Liver (tissue), 9 donors: Measurements from ENCODE around the gene MARK2. TPM values are rescaled to one million over a fixed set of nuclear protein-coding genes. Genes with fewer than 3 reads are reported as not detected.

Experiments used
- DNase-seq: peaks from one replicate; pipeline ENCODE4 v3.0.0-alpha.2; 2017; ENCODE audit warnings: low spot score
- H3K27ac ChIP-seq, 2 donors: one replicate each; pipeline ENCODE4 v1.7.0; 2013; ENCODE audit warnings: inconsistent platforms in 2 of 2, low read length in 2 of 2, control low read depth in 1 of 2, low read depth in 1 of 2, mild to moderate bottlenecking in 1 of 2
- H3K27me3 ChIP-seq, 4 donors: one replicate each; pipeline versions ENCODE4 v1.6.1 to v1.7.0; 2013; ENCODE audit warnings: low read length in 3 of 4, inconsistent platforms in 1 of 4, mild to moderate bottlenecking in 1 of 4, moderate library complexity in 1 of 4; ENCODE audit not compliant: control insufficient read depth in 4 of 4, insufficient read depth in 4 of 4
- H3K36me3 ChIP-seq, 4 donors: one replicate each; pipeline versions ENCODE4 v1.6.1 to v1.7.0; 2013; ENCODE audit warnings: low read length in 3 of 4, mild to moderate bottlenecking in 3 of 4, low read depth in 1 of 4, moderate library complexity in 1 of 4; ENCODE audit not compliant: control insufficient read depth in 4 of 4, insufficient read depth in 3 of 4
- H3K4me1 ChIP-seq, 4 donors: one replicate each; pipeline versions ENCODE4 v1.6.1 to v1.7.0; 2013; ENCODE audit warnings: low read length in 3 of 4, mild to moderate bottlenecking in 3 of 4, moderate library complexity in 1 of 4; ENCODE audit not compliant: control insufficient read depth in 4 of 4, insufficient read depth in 4 of 4
- H3K4me3 ChIP-seq, 3 donors: one replicate each; pipeline versions ENCODE4 v1.6.1 to v1.7.0; 2013; ENCODE audit warnings: low read length in 3 of 3, control low read depth in 1 of 3, low read depth in 1 of 3, mild to moderate bottlenecking in 1 of 3
- H3K9ac ChIP-seq, 2 donors: one replicate each; pipeline ENCODE4 v1.7.0; 2013; ENCODE audit warnings: low read length in 2 of 2, mild to moderate bottlenecking in 2 of 2, moderate library complexity in 2 of 2, control low read depth in 1 of 2, low read depth in 1 of 2
- H3K9me3 ChIP-seq, 4 donors: one replicate each; pipeline versions ENCODE4 v1.6.1 to v1.7.0; 2013; ENCODE audit warnings: low read length in 3 of 4; ENCODE audit not compliant: control insufficient read depth in 4 of 4
- CTCF ChIP-seq: fragments of 150-350 bp; IDR thresholded peaks from 2 replicates; pipeline ENCODE4 v1.5.1; 2017; ENCODE audit warnings: improper control_type of control experiment, low read depth, low read length; ENCODE audit not compliant: missing input control
- EGR1 ChIP-seq, 2 donors: IDR thresholded peaks; 2 replicates each; pipeline ENCODE4 v1.6.1; 2016 to 2018; ENCODE audit warnings: antibody characterized with exemption in 2 of 2, low read depth in 2 of 2
- FOXA1 ChIP-seq: IDR thresholded peaks from 2 replicates; pipeline ENCODE4 v1.6.1; 2016; ENCODE audit warnings: antibody characterized with exemption
- GABPA ChIP-seq, 2 donors: IDR thresholded peaks in 1 of 2; conservative IDR thresholded peaks in 1 of 2; 2 replicates each; pipeline ENCODE4 v1.6.1; 2016; ENCODE audit warnings: antibody characterized with exemption in 2 of 2, mild to moderate bottlenecking in 1 of 2, moderate library complexity in 1 of 2
- HNF4A ChIP-seq, 2 donors: conservative IDR thresholded peaks; 2 replicates each; pipeline ENCODE4 v1.6.1; 2016; ENCODE audit warnings: antibody characterized with exemption in 2 of 2, mild to moderate bottlenecking in 2 of 2
- HNF4G ChIP-seq: IDR thresholded peaks from 2 replicates; pipeline ENCODE4 v1.6.1; 2016; ENCODE audit warnings: antibody characterized with exemption
- JUND ChIP-seq, 2 donors: IDR thresholded peaks; 2 replicates each; pipeline ENCODE4 v1.6.1; 2016; ENCODE audit warnings: antibody characterized with exemption in 2 of 2
- MAX ChIP-seq: IDR thresholded peaks from 2 replicates; pipeline ENCODE4 v1.6.1; 2016; ENCODE audit warnings: antibody characterized with exemption
- NR2F2 ChIP-seq: IDR thresholded peaks from 2 replicates; pipeline ENCODE4 v1.6.1; 2016; ENCODE audit warnings: antibody characterized with exemption
- RAD21 ChIP-seq, 2 donors: IDR thresholded peaks; 2 replicates each; pipeline ENCODE4 v1.6.1; 2016; ENCODE audit warnings: antibody characterized with exemption in 2 of 2, mild to moderate bottlenecking in 2 of 2
- RXRA ChIP-seq, 2 donors: IDR thresholded peaks; 2 replicates each; pipeline ENCODE4 v1.6.1; 2017 to 2018; ENCODE audit warnings: antibody characterized with exemption in 2 of 2, mild to moderate bottlenecking in 1 of 2
- SP1 ChIP-seq: IDR thresholded peaks from 2 replicates; pipeline ENCODE4 v1.6.1; 2018; ENCODE audit warnings: antibody characterized with exemption, mild to moderate bottlenecking
- TAF1 ChIP-seq: conservative IDR thresholded peaks from 2 replicates; pipeline ENCODE4 v1.6.1; 2016; ENCODE audit warnings: antibody characterized with exemption, mild to moderate bottlenecking
- YY1 ChIP-seq: IDR thresholded peaks from 2 replicates; pipeline ENCODE4 v1.6.1; 2016; ENCODE audit warnings: antibody characterized with exemption, mild to moderate bottlenecking
- WGBS: extraction: QIAGEN DNeasy Blood & Tissue Kit; methylation state at CpG from one replicate; pipeline ENCODE4 v1.1.7; 2013; 5-methylcytosine and 5-hydroxymethylcytosine counted together
- polyA plus RNA-seq, 2 donors: library from polyadenylated mRNA; stranded (reverse) in 1 of 2; unstranded in 1 of 2; fragments of 200-250 nt in 1 of 2; fragments of >200 nt in 1 of 2; fragmentation: Nextera tagmentation in 1 of 2; extraction: Ambion mirVana in 1 of 2; gene quantifications; one replicate each; pipeline versions ENCODE4 v1.2.1 to v1.2.3, GENCODE V29; 2013 to 2015
- total RNA-seq, 2 donors: library from RNA; depleted of rRNA; stranded (reverse); fragments of >200 nt; gene quantifications; one replicate each; pipeline ENCODE4 v1.2.3, GENCODE V29; 2014
- TF ChIP-seq, protein P1 (sequence below): IDR thresholded peaks from 2 replicates; pipeline ENCODE4 v1.6.1; 2016; ENCODE audit warnings: antibody characterized with exemption
- TF ChIP-seq, protein P2 (sequence below): IDR thresholded peaks from 2 replicates; pipeline ENCODE4 v1.6.1; 2016; ENCODE audit warnings: antibody characterized with exemption
- donor health status: healthy.
- donor health status: healthy.
- donor health status: healthy.
- donor health status: healthy.
- donor health status: healthy.

Gene MARK2
- total and polyA plus RNA-seq, 4 donors: 3.4 to 11.6 (median 8.0) TPM

GRCh38 chr11:63938479-63939396, 99.8 kb downstream of the MARK2 start, which contains the start of gene NAA40:
TSS of gene NAA40 (plus strand) at chr11:63939002. CDS start at chr11:63939097, 95 bp downstream.
- Histone ChIP-seq H3K27me3 (no peaks in the 10 kb centered on the region), H3K4me3 (peak within 1 kb of the TSS; percentile 69 to 73 (median 71)), H3K36me3 (no peaks in the 10 kb centered on the region), H3K4me1 (peaks cover 3 to 16% (median 11%) of the 10 kb centered on the region in 4 donors), H3K9ac (peak within 1 kb of the TSS; percentile 45 to 75), H3K9me3 (no peaks in the 10 kb centered on the region), H3K27ac (peak within 1 kb of the TSS; percentile 18 to 64)
- no peak for TF ChIP-seq CTCF
- TF ChIP-seq EGR1 (IDR thresholded peaks at IDR 0.05; ENCODE audit: low read depth in 2 of 2): peak in 1 of 2 donors; percentile 54
- TF ChIP-seq SP1: peak; percentile 68
- peak in 1 of 2 donors; percentile 11 for TF ChIP-seq RXRA (IDR thresholded peaks at IDR 0.05)
- TF ChIP-seq GABPA (IDR thresholded peaks at IDR 0.05 in 1 of 2, conservative IDR thresholded peaks at IDR 0.05 in 1 of 2): peak in 1 of 2 donors; percentile 10
- TF ChIP-seq, protein P1, sequence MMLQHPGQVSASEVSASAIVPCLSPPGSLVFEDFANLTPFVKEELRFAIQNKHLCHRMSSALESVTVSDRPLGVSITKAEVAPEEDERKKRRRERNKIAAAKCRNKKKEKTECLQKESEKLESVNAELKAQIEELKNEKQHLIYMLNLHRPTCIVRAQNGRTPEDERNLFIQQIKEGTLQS: no peak
- whole genome bisulfite sequencing: under 1% methylated on average over 91 of the region's 92 CpGs
- peak; percentile 92 for DNase-seq

DNA sequence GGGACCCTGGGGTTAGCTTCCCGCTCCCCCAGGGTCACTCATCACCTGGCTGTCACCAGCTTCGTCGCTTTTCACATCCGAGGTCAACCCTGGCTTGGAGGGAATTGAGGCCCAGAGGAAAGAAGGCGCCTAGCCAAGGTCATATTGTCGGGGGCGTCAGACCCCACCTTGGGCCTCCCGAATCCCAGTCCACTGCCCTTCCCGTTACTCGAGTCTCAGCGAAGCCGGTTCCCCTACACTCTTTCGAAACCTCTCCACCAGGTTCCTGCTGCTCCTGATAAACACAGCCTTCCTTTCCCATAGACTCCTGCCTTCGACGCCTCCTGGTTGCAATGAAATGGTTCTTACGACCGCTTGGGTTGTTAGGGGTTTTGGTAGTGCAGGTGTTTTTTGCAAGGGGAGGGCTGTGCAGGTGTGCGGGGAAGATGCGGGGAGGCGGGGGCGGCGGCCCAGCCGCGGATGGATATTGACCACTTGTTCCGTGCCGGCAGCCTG, 100.5 kb downstream of the MARK2 start:
- H3K27me3 ChIP-seq: no peaks in the 10 kb centered on the region
- H3K36me3 ChIP-seq: no peaks in the 10 kb centered on the region
- WGBS: 3% methylated on average over 26 of the region's 26 CpGs
- no peaks in the 10 kb centered on the region for H3K9me3 ChIP-seq
- peak overlapping the region; percentile 47 to 73 (median 69) for H3K4me3 ChIP-seq
- DNase-seq: no peak
- H3K4me1 ChIP-seq: peaks cover 3 to 16% (median 11%) of the 10 kb centered on the region in 4 donors
- peak overlapping the region; percentile 18 to 31 for H3K27ac ChIP-seq
- H3K9ac ChIP-seq: peak overlapping the region; percentile 45 to 75
- TF ChIP-seq JUND (IDR thresholded peaks at IDR 0.05) (no peak), RXRA (IDR thresholded peaks at IDR 0.05) (no peak), MAX (no peak), NR2F2 (no peak)
- TF ChIP-seq, protein P2, sequence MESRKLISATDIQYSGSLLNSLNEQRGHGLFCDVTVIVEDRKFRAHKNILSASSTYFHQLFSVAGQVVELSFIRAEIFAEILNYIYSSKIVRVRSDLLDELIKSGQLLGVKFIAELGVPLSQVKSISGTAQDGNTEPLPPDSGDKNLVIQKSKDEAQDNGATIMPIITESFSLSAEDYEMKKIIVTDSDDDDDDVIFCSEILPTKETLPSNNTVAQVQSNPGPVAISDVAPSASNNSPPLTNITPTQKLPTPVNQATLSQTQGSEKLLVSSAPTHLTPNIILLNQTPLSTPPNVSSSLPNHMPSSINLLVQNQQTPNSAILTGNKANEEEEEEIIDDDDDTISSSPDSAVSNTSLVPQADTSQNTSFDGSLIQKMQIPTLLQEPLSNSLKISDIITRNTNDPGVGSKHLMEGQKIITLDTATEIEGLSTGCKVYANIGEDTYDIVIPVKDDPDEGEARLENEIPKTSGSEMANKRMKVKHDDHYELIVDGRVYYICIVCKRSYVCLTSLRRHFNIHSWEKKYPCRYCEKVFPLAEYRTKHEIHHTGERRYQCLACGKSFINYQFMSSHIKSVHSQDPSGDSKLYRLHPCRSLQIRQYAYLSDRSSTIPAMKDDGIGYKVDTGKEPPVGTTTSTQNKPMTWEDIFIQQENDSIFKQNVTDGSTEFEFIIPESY: no peak

DNA sequence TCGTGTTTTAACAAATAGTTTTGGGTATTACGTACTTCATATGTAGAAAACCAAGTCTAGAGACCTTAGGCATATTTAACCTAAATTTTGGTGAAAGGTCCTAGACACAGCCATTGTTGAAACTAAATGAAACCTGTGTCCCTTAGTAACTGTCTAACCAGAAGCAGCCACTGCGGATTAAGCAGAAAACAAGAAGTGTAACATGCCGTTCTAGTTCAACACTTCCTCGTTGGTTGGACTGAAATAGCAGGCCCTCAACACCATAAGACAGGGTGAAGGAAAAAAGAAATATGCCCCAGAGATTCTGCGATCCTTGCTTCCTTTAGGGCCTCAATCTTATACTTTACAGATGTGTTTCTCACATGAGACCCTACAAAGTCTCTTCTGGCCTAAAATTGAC, 101.9 kb downstream of the MARK2 start:
- no peak overlapping the region for H3K9ac ChIP-seq
- H3K27ac ChIP-seq: no peak overlapping the region
- DNase-seq: no peak
- no peaks in the 10 kb centered on the region for H3K36me3 ChIP-seq
- H3K9me3 ChIP-seq: no peaks in the 10 kb centered on the region
- no peaks in the 10 kb centered on the region for H3K27me3 ChIP-seq
- H3K4me1 ChIP-seq: peaks cover 9 to 28% (median 21%) of the 10 kb centered on the region in 4 donors
- no peak overlapping the region for H3K4me3 ChIP-seq
- 84% methylated on average over 6 of the region's 6 CpGs for WGBS
- no peak for TF ChIP-seq MAX
- no peak for TF ChIP-seq JUND (IDR thresholded peaks at IDR 0.05)
- TF ChIP-seq CTCF: no peak
- TF ChIP-seq HNF4G: no peak
- TF ChIP-seq, protein P1: no peak
- no peak for TF ChIP-seq RXRA (IDR thresholded peaks at IDR 0.05)
- no peak for TF ChIP-seq SP1
- TF ChIP-seq GABPA (IDR thresholded peaks at IDR 0.05 in 1 of 2, conservative IDR thresholded peaks at IDR 0.05 in 1 of 2): no peak
- no peak for TF ChIP-seq TAF1
- no peak for TF ChIP-seq NR2F2
- no peak for TF ChIP-seq EGR1 (IDR thresholded peaks at IDR 0.05; ENCODE audit: low read depth in 2 of 2)
- no peak for TF ChIP-seq YY1
- no peak for TF ChIP-seq HNF4A (conservative IDR thresholded peaks at IDR 0.05)
- no peak for TF ChIP-seq FOXA1
- no peak for TF ChIP-seq RAD21 (IDR thresholded peaks at IDR 0.05)
